ENCODE results near the gene HNRNPK. TPM values are rescaled to one million over a fixed set of nuclear protein-coding genes. Genes with fewer than 3 reads are reported as not detected.

HNRNPK gene
- total RNA-seq, 1 donor from 2014 or later: 892 TPM

- intact Hi-C loops (cut with micrococcal nuclease): no loop called here
- Mint-ChIP-seq H3K27ac (no peak overlapping the region), H3K27me3 (no peaks in the 10 kb centered on the region), H3K4me1 (peaks cover 17% of the 10 kb centered on the region), H3K4me3 (no peak overlapping the region), H3K36me3 (ENCODE audit: low read depth) (peaks cover 19% of the 10 kb centered on the region), H3K9me3 (no peaks in the 10 kb centered on the region)
- DNase-seq: no peak
Measured at GRCh38 chr9:83936523-83936922, 43.5 kb downstream of the HNRNPK start.

DNA sequence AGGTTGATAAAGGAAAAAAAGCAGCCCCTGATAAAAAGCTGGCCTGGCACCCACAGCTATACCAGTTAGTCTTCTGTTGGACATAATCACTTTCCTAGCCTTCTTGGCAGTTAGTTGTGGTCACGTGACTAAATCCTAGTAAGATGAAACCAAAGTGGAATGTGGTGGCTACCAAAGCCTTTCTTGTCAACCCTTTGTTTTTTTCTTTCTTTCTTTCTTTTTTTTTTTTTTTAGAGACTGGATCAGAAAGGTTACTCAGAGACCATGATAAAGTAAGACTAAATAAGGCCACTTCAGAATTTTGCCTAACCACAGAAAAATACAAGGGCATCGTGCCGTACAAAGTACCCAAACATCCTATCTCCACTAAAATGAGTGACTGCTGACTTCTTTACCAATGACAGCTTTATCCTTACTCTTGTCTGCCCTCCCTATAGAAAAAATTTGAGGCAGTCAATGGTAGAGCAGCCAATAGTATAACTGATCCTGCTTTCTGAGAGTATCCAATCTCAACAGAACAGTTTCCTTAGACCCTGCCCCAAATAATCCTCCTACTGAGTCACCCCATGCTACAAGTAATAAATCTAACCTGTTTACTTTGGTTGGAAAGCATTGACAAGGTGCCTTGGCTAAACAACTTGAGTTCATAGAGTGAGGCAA lies 44.6 kb downstream of the HNRNPK start:
- Mint-ChIP-seq H3K4me3 (no peak overlapping the region), H3K9me3 (no peaks in the 10 kb centered on the region), H3K27me3 (no peaks in the 10 kb centered on the region), H3K36me3 (ENCODE audit: low read depth) (peaks cover 12% of the 10 kb centered on the region), H3K4me1 (peaks cover 21% of the 10 kb centered on the region), H3K27ac (no peak overlapping the region)
- no peak for DNase-seq
- intact Hi-C loops (cut with micrococcal nuclease): no loop called here

- Mint-ChIP-seq H3K27me3 (no peaks in the 10 kb centered on the region), H3K27ac (no peak overlapping the region), H3K4me3 (no peak overlapping the region), H3K9me3 (no peaks in the 10 kb centered on the region), H3K4me1 (peaks cover 21% of the 10 kb centered on the region), H3K36me3 (ENCODE audit: low read depth) (peaks cover 12% of the 10 kb centered on the region)
- intact Hi-C loops (cut with micrococcal nuclease): no loop called here
- DNase-seq: no peak
Measured at GRCh38 chr9:83934569-83935275, 45.3 kb downstream of the HNRNPK start.

- H3K27ac Mint-ChIP-seq: no peak overlapping the region
- no peaks in the 10 kb centered on the region for H3K27me3 Mint-ChIP-seq
- peaks cover 21% of the 10 kb centered on the region for H3K4me1 Mint-ChIP-seq
- no peaks in the 10 kb centered on the region for H3K9me3 Mint-ChIP-seq
- no peak overlapping the region for H3K4me3 Mint-ChIP-seq
- peaks cover 7% of the 10 kb centered on the region for H3K36me3 Mint-ChIP-seq (ENCODE audit: low read depth)
- intact Hi-C loops (cut with micrococcal nuclease): no loop called here
- no peak for DNase-seq
Measured at GRCh38 chr9:83933790-83934189, 46.2 kb downstream of the HNRNPK start.

GRCh38 chr9:83932851-83933250 lies 47.2 kb downstream of the HNRNPK start:
- H3K9me3 Mint-ChIP-seq: no peaks in the 10 kb centered on the region
- peaks cover 1% of the 10 kb centered on the region for H3K27me3 Mint-ChIP-seq
- H3K27ac Mint-ChIP-seq: no peak overlapping the region
- peaks cover 20% of the 10 kb centered on the region for H3K4me1 Mint-ChIP-seq
- intact Hi-C loops (cut with micrococcal nuclease): no loop called here
- no peak overlapping the region for H3K4me3 Mint-ChIP-seq
- no peak for DNase-seq
- peaks cover 3% of the 10 kb centered on the region for H3K36me3 Mint-ChIP-seq (ENCODE audit: low read depth)

DNA sequence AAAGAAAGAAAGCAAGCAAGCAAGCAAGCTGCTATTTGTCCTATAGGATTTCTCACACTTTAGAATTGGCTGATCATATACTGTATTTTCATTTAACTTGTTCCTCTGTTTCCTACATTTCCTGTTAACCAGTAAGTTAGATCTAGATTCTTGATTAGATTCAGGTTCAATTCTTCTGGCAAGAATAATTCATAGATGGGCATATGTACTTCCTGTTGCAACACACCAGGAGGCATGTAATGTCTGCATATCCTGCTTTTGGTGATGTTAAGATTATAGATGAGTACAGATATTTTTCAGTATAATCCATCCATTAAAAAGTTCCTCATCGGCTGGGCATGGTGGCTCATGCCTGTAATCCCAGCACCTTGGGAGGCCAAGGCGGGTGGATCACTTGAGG lies 48.0 kb downstream of the HNRNPK start:
- Mint-ChIP-seq H3K9me3 (no peaks in the 10 kb centered on the region), H3K4me3 (no peak overlapping the region), H3K27me3 (peaks cover 2% of the 10 kb centered on the region), H3K36me3 (ENCODE audit: low read depth) (no peaks in the 10 kb centered on the region), H3K4me1 (peaks cover 18% of the 10 kb centered on the region), H3K27ac (no peak overlapping the region)
- intact Hi-C loops (cut with micrococcal nuclease): no loop called here
- DNase-seq: no peak

GRCh38 chr9:83930881-83931280 lies 49.1 kb downstream of the HNRNPK start:
- no peak for DNase-seq
- Mint-ChIP-seq H3K9me3 (no peaks in the 10 kb centered on the region), H3K27me3 (peaks cover 2% of the 10 kb centered on the region), H3K4me1 (peaks cover 16% of the 10 kb centered on the region), H3K27ac (no peak overlapping the region), H3K36me3 (ENCODE audit: low read depth) (no peaks in the 10 kb centered on the region), H3K4me3 (no peak overlapping the region)
- intact Hi-C loops (cut with micrococcal nuclease): no loop called here

DNA sequence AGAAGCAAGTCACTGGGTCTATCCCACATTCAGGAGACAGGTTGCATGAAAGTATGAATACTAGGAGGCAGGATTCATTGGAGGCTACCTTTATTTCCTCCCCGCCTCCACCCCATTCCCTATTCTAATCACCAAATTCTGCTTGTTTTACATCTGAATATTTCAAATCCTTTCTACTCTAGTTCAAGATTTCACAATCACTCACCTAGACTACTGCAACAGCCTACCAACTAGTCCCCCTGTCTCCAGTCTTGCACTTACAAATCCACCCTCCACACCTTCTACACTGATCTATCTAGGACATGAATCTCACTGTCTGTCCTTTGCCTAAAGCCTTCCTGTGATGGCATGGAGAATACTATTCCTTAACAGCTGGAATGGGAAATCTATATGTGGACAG lies 52.4 kb downstream of the HNRNPK start:
- Mint-ChIP-seq H3K9me3 (no peaks in the 10 kb centered on the region), H3K27me3 (peaks cover 2% of the 10 kb centered on the region), H3K27ac (no peak overlapping the region), H3K4me3 (no peak overlapping the region), H3K4me1 (peaks cover 10% of the 10 kb centered on the region), H3K36me3 (ENCODE audit: low read depth) (no peaks in the 10 kb centered on the region)
- intact Hi-C loops (cut with micrococcal nuclease): no loop called here
- DNase-seq: no peak

GRCh38 chr9:83920927-83921707 lies 58.9 kb downstream of the HNRNPK start, which contains the start of gene KIF27:
Gene KIF27, minus strand, starts transcription at chr9:83921432. Its CDS starts 5,841 bp downstream, at chr9:83915591.
- H3K4me3 Mint-ChIP-seq: peak within 1 kb of the TSS; percentile 87
- no peaks in the 10 kb centered on the region for H3K9me3 Mint-ChIP-seq
- peaks cover 11% of the 10 kb centered on the region for H3K4me1 Mint-ChIP-seq
- intact Hi-C loops (cut with micrococcal nuclease): loop anchor here (1.0 to 5.0 kb wide), 7 partner anchors 35 to 396 kb away; partner anchors contain the start of genes HNRNPK, IDNK, RMI1 and UBQLN1
- DNase-seq: peak; percentile 100
- peaks cover 1% of the 10 kb centered on the region for H3K36me3 Mint-ChIP-seq (ENCODE audit: low read depth)
- no peaks in the 10 kb centered on the region for H3K27me3 Mint-ChIP-seq
- H3K27ac Mint-ChIP-seq: peak within 1 kb of the TSS; percentile 93

DNA sequence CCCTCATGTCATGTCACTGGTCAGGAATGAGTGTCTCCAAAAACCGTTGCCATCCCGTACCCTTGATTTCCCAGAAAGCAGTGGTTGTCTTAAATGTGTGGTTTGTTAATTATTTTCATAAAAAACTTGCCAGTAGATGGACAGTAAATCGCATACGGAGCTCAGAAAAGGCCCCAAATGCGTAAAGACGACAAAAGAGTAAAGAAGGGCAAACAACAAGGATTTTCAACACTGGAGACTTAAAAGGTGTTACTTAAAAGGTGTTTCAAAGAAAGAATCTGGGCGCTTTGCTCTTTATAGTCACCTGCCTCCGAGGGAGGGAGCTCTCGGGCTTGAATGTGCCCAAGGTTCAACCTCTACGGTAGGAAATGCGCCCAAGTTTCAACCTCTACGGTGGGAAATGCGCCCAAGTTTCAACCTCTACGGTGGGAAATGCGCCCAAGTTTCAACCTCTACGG lies 59.5 kb downstream of the HNRNPK start:
- no peak for DNase-seq
- Mint-ChIP-seq H3K4me1 (peaks cover 11% of the 10 kb centered on the region), H3K36me3 (ENCODE audit: low read depth) (peaks cover 1% of the 10 kb centered on the region), H3K27me3 (no peaks in the 10 kb centered on the region), H3K27ac (peak overlapping the region; percentile 92), H3K9me3 (no peaks in the 10 kb centered on the region), H3K4me3 (peak overlapping the region; percentile 87)
- intact Hi-C loops (cut with micrococcal nuclease): loop anchor here (2.0 to 5.0 kb wide), 3 partner anchors 342 to 397 kb away; no protein-coding TSS in a partner anchor

DNA sequence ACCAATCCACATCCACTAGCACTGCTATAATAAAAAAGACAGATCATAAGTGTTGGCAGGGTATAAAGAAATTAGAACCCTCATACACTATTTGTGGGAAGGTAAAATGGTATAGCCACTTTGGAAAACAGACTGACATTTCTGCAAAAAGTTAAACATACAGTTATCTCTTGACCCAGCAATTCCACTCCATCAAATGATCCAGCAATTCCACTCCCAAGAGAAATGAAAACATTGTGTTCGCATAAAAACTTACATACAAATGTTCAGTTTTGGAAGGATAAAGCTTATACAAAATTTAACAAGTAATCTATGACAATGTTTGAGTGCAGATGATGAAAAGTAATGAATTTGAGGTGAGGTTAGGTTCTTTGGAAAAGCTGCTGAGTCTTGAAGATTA lies 60.9 kb downstream of the HNRNPK start:
- peaks cover 1% of the 10 kb centered on the region for H3K36me3 Mint-ChIP-seq (ENCODE audit: low read depth)
- DNase-seq: no peak
- H3K27me3 Mint-ChIP-seq: no peaks in the 10 kb centered on the region
- no peak overlapping the region for H3K27ac Mint-ChIP-seq
- no peak overlapping the region for H3K4me3 Mint-ChIP-seq
- H3K9me3 Mint-ChIP-seq: no peaks in the 10 kb centered on the region
- peaks cover 11% of the 10 kb centered on the region for H3K4me1 Mint-ChIP-seq
- intact Hi-C loops (cut with micrococcal nuclease): no loop called here

Data from activated CD4-positive, alpha-beta T cell treated with anti-CD3 and anti-CD28 coated beads, Interleukin-2, amount 10 ng/mL, durations not matched to agents 24 days and 14 days (primary cell).